ENCODE data around the gene ACRV1.

ACRV1 gene

DNA sequence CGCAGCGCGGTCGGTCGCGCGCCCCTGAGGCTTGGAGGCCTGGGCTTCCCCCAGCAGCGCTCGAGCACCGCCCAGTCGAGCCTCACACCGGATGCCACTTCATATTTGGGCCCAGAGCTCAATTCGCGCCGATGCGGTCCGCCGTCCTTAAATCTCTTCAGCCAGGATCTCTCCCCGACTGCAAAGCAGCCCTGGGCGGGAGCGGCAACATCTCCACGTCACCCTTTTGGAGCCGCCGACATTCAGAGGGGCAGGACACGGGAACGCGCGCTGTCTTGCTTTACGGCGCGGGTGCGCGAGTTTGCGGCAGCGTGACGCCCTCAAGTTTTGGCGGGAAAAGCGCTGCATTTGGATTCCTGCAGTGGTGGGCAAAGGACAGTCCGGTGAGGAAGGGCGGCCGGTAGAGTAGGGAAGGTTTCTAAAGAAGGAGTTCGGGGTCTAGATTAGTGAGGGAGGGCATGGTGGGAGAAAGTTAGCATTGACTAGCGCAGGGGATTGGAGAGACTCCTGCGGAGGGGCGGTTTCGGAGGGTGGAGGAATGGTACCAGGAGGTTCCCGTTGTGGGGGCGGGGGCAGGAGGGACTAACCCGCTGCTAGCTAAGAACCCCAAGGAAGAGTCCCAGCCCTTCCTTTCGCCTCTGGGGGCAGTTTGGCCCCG lies 54.9 kb downstream of the ACRV1 start (continued):
- no peak for TF ChIP-seq ZNF280D (tag by site-specific recombination; IDR thresholded peaks at IDR 0.05)
- no peak for TF ChIP-seq MEIS1 (CRISPR knock-in tag; IDR thresholded peaks at IDR 0.05; ENCODE audit: borderline replicate concordance)
- peak; percentile 61; the same call in 1 of the 2 replicates for TF ChIP-seq BCL11A (tag by site-specific recombination; IDR thresholded peaks at IDR 0.05; ENCODE audit: low read depth)
- TF ChIP-seq, protein P1, sequence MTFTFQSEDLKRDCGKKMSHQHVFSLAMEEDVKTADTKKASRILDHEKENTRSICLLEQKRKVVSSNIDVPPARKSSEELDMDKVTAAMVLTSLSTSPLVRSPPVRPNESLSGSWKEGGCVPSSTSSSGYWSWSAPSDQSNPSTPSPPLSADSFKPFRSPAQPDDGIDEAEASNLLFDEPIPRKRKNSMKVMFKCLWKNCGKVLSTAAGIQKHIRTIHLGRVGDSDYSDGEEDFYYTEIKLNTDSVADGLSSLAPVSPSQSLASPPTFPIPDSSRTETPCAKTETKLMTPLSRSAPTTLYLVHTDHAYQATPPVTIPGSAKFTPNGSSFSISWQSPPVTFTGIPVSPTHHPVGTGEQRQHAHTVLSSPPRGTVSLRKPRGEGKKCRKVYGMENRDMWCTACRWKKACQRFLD (tag by site-specific recombination; IDR thresholded peaks at IDR 0.05), result no peak
- no peak for TF ChIP-seq PRDM6 (tag by site-specific recombination; IDR thresholded peaks at IDR 0.05)
- no peak for TF ChIP-seq GLI2 (tag by site-specific recombination; IDR thresholded peaks at IDR 0.05; ENCODE audit: borderline replicate concordance, low read depth)
- no peak for TF ChIP-seq ZNF138 (tag by site-specific recombination; IDR thresholded peaks at IDR 0.05; ENCODE audit: borderline replicate concordance)
- TF ChIP-seq ZBTB20 (tag by site-specific recombination; IDR thresholded peaks at IDR 0.05), result peak; percentile 71; the same call in 1 of the 2 replicates
- TF ChIP-seq TCF7L2 (IDR thresholded peaks at IDR 0.05; ENCODE audit: borderline replicate concordance, low read depth, low read length), result 0 out of 2 replicates have a peak, but pooled peaks have one; percentile 12
- TF ChIP-seq, protein P2, sequence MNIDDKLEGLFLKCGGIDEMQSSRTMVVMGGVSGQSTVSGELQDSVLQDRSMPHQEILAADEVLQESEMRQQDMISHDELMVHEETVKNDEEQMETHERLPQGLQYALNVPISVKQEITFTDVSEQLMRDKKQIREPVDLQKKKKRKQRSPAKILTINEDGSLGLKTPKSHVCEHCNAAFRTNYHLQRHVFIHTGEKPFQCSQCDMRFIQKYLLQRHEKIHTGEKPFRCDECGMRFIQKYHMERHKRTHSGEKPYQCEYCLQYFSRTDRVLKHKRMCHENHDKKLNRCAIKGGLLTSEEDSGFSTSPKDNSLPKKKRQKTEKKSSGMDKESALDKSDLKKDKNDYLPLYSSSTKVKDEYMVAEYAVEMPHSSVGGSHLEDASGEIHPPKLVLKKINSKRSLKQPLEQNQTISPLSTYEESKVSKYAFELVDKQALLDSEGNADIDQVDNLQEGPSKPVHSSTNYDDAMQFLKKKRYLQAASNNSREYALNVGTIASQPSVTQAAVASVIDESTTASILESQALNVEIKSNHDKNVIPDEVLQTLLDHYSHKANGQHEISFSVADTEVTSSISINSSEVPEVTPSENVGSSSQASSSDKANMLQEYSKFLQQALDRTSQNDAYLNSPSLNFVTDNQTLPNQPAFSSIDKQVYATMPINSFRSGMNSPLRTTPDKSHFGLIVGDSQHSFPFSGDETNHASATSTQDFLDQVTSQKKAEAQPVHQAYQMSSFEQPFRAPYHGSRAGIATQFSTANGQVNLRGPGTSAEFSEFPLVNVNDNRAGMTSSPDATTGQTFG (tag by site-specific recombination; IDR thresholded peaks at IDR 0.05; ENCODE audit: borderline replicate concordance), result peak; percentile 46; the same call in 1 of the 2 replicates
- no peak for TF ChIP-seq ZNF549 (tag by site-specific recombination; IDR thresholded peaks at IDR 0.05)
- TF ChIP-seq ZNF629 (tag by site-specific recombination; IDR thresholded peaks at IDR 0.05), result peak; percentile 88
- 0 out of 2 replicates have a peak, but pooled peaks have one; percentile 13 for TF ChIP-seq FEZF1 (tag by site-specific recombination; IDR thresholded peaks at IDR 0.05)
- no peak for TF ChIP-seq ZNF529 (tag by site-specific recombination; IDR thresholded peaks at IDR 0.05; ENCODE audit: insufficient replicate concordance)
- TF ChIP-seq ZNF391 (tag by site-specific recombination; IDR thresholded peaks at IDR 0.05; ENCODE audit: borderline replicate concordance, low read depth), result peak; percentile 94
- TF ChIP-seq TRIM28 (IDR thresholded peaks at IDR 0.05; ENCODE audit: borderline replicate concordance, low read length), result peak; percentile 54; the same call in 1 of the 2 replicates
- no peak for TF ChIP-seq ZNF555 (tag by site-specific recombination; conservative IDR thresholded peaks at IDR 0.05)
- no peak for TF ChIP-seq ZNF514 (tag by site-specific recombination; IDR thresholded peaks at IDR 0.05)
- TF ChIP-seq ZNF114 (tag by site-specific recombination; IDR thresholded peaks at IDR 0.05), result no peak
- no peak for TF ChIP-seq ZNF433 (tag by site-specific recombination; IDR thresholded peaks at IDR 0.05; ENCODE audit: low read depth)
- TF ChIP-seq ZNF830 (tag by site-specific recombination; IDR thresholded peaks at IDR 0.05; ENCODE audit: low read depth), result no peak
- TF ChIP-seq, protein P3, sequence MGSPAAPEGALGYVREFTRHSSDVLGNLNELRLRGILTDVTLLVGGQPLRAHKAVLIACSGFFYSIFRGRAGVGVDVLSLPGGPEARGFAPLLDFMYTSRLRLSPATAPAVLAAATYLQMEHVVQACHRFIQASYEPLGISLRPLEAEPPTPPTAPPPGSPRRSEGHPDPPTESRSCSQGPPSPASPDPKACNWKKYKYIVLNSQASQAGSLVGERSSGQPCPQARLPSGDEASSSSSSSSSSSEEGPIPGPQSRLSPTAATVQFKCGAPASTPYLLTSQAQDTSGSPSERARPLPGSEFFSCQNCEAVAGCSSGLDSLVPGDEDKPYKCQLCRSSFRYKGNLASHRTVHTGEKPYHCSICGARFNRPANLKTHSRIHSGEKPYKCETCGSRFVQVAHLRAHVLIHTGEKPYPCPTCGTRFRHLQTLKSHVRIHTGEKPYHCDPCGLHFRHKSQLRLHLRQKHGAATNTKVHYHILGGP (tag by site-specific recombination; IDR thresholded peaks at IDR 0.05), result no peak
- no peak for TF ChIP-seq ZNF169 (tag by site-specific recombination; IDR thresholded peaks at IDR 0.05)
- no peak for TF ChIP-seq ZNF211 (tag by site-specific recombination; IDR thresholded peaks at IDR 0.05; ENCODE audit: low read depth)
- TF ChIP-seq ZNF121 (tag by site-specific recombination; IDR thresholded peaks at IDR 0.05), result no peak
- no peak for TF ChIP-seq ZNF174 (tag by site-specific recombination; IDR thresholded peaks at IDR 0.05)
- TF ChIP-seq, protein P4, sequence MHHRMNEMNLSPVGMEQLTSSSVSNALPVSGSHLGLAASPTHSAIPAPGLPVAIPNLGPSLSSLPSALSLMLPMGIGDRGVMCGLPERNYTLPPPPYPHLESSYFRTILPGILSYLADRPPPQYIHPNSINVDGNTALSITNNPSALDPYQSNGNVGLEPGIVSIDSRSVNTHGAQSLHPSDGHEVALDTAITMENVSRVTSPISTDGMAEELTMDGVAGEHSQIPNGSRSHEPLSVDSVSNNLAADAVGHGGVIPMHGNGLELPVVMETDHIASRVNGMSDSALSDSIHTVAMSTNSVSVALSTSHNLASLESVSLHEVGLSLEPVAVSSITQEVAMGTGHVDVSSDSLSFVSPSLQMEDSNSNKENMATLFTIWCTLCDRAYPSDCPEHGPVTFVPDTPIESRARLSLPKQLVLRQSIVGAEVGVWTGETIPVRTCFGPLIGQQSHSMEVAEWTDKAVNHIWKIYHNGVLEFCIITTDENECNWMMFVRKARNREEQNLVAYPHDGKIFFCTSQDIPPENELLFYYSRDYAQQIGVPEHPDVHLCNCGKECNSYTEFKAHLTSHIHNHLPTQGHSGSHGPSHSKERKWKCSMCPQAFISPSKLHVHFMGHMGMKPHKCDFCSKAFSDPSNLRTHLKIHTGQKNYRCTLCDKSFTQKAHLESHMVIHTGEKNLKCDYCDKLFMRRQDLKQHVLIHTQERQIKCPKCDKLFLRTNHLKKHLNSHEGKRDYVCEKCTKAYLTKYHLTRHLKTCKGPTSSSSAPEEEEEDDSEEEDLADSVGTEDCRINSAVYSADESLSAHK (tag by site-specific recombination; IDR thresholded peaks at IDR 0.05), result peak; percentile 65; the same call in 1 of the 2 replicates

All from HEK293 (cell line).